Mesendoderm (in vitro differentiated cells): Measurements from ENCODE around the gene LCMT1. TPM values are rescaled to one million over a fixed set of nuclear protein-coding genes. Genes with fewer than 3 reads are reported as not detected.
"Not testable (repeated sequence)": the region's sequence is repeated elsewhere in the genome, so short reads cannot be mapped to it uniquely, and the experiment has no call there.

ENCODE experiments used
- DNase-seq: peaks from one replicate; pipeline ENCODE4 v3.0.0; 2013
- H2AK5ac ChIP-seq: 2 replicates; pipeline ENCODE4 v1.6.1; 2013; ENCODE audit warnings: low read length, inconsistent platforms
- H2BK120ac ChIP-seq: 2 replicates; pipeline ENCODE4 v1.6.1; 2013; ENCODE audit warnings: low read depth, mild to moderate bottlenecking, low read length, moderate library complexity, mixed read lengths
- H2BK15ac ChIP-seq: replicated peaks from 2 replicates; pipeline ENCODE4 v1.6.1; 2013; ENCODE audit warnings: low read depth, mild to moderate bottlenecking, moderate library complexity
- H2BK5ac ChIP-seq: 2 replicates; pipeline ENCODE4 v1.6.1; 2013; ENCODE audit warnings: low read length, inconsistent platforms
- H3K18ac ChIP-seq: 2 replicates; pipeline ENCODE4 v1.6.1; 2013; ENCODE audit warnings: mild to moderate bottlenecking, low read length, mixed read lengths
- H3K23ac ChIP-seq: one replicate; pipeline ENCODE4 v1.6.1; 2013; ENCODE audit warnings: low read length
- H3K27ac ChIP-seq: 2 replicates; pipeline ENCODE4 v1.5.1; 2013; ENCODE audit warnings: low read depth, mild to moderate bottlenecking, inconsistent platforms, low read length, moderate library complexity
- H3K27me3 ChIP-seq: 2 replicates; pipeline ENCODE4 v1.6.1; 2013; ENCODE audit warnings: low read length, control low read depth, mild to moderate bottlenecking, inconsistent platforms; ENCODE audit not compliant: insufficient read depth, poor library complexity
- H3K36me3 ChIP-seq: 2 replicates; pipeline ENCODE4 v1.6.1; 2013; ENCODE audit warnings: low read length, inconsistent platforms; ENCODE audit not compliant: control insufficient read depth, insufficient read depth
- H3K4ac ChIP-seq: one replicate; pipeline ENCODE4 v1.6.1; 2013; ENCODE audit warnings: low read depth, mild to moderate bottlenecking, low read length, moderate library complexity
- H3K4me1 ChIP-seq: 2 replicates; pipeline ENCODE4 v1.6.1; 2013; ENCODE audit warnings: low read depth, low read length, inconsistent platforms; ENCODE audit not compliant: control insufficient read depth
- H3K4me2 ChIP-seq: 2 replicates; pipeline ENCODE4 v1.6.1; 2013; ENCODE audit warnings: low read length
- H3K4me3 ChIP-seq: 2 replicates; pipeline ENCODE4 v1.5.1; 2013; ENCODE audit warnings: mild to moderate bottlenecking, low read length
- H3K56ac ChIP-seq: one replicate; pipeline ENCODE4 v1.6.1; 2013; ENCODE audit warnings: low read length
- H3K79me1 ChIP-seq: 2 replicates; pipeline ENCODE4 v1.6.1; 2013; ENCODE audit warnings: low read length, inconsistent platforms
- H3K79me2 ChIP-seq: 2 replicates; pipeline ENCODE4 v1.6.1; 2013; ENCODE audit warnings: mild to moderate bottlenecking, low read length; ENCODE audit not compliant: control insufficient read depth, insufficient read depth
- H3K9ac ChIP-seq: 2 replicates; pipeline ENCODE4 v1.6.1; 2013; ENCODE audit warnings: low read length, inconsistent platforms
- H4K5ac ChIP-seq: one replicate; pipeline ENCODE4 v1.6.1; 2013; ENCODE audit warnings: low read length
- H4K8ac ChIP-seq: one replicate; pipeline ENCODE4 v1.6.1; 2013; ENCODE audit warnings: low read depth, mild to moderate bottlenecking, control low read depth, low read length, moderate library complexity
- WGBS: extraction: QIAGEN DNeasy Blood & Tissue Kit; methylation state at CpG from one replicate; pipeline ENCODE4 v1.1.7; 2013; ENCODE audit warnings: low lambda C conversion rate, missing lambda C conversion rate; ENCODE audit not compliant: insufficient coverage; ENCODE audit errors: extremely low coverage; 5-methylcytosine and 5-hydroxymethylcytosine counted together
- polyA plus RNA-seq, 2 experiments: library from polyadenylated mRNA; stranded (reverse); fragments of 200-250 nt; gene quantifications; one replicate each; pipeline ENCODE4 v1.2.3, GENCODE V29; 2013

The LCMT1 gene
- polyA plus RNA-seq (2013, experiment 1 of 2): 55.7 TPM
- polyA plus RNA-seq (2013, experiment 2 of 2): 55.1 TPM

GRCh38 chr16:25111403-25112166 is at the start of gene LCMT1:
TSS of gene LCMT1 (plus strand) at chr16:25111742. CDS start at chr16:25111884, 142 bp downstream.
- H3K4ac ChIP-seq: no peak within 1 kb of the TSS
- peak within 1 kb of the TSS; percentile 37 for H2AK5ac ChIP-seq
- no peak within 1 kb of the TSS for H2BK15ac ChIP-seq
- H3K56ac ChIP-seq: peak within 1 kb of the TSS; percentile 100
- peak within 1 kb of the TSS; percentile 99 for H3K4me2 ChIP-seq
- peak within 1 kb of the TSS; percentile 20 for H3K23ac ChIP-seq
- H3K79me2 ChIP-seq: peaks cover 30% of the 10 kb centered on the region
- peak within 1 kb of the TSS; percentile 95 for H3K4me3 ChIP-seq
- H3K4me1 ChIP-seq: peaks cover 5% of the 10 kb centered on the region
- peak within 1 kb of the TSS; percentile 62 for H3K27ac ChIP-seq
- no peaks in the 10 kb centered on the region for H3K36me3 ChIP-seq
- H3K18ac ChIP-seq: no peak within 1 kb of the TSS
- WGBS: no CpG with 5 or more reads among the region's 55 CpGs
- H4K8ac ChIP-seq: no peak within 1 kb of the TSS
- peak; percentile 100 for DNase-seq
- no peaks in the 10 kb centered on the region for H3K27me3 ChIP-seq
- no peak within 1 kb of the TSS for H2BK5ac ChIP-seq
- H4K5ac ChIP-seq: no peak within 1 kb of the TSS
- H3K79me1 ChIP-seq: peaks cover 21% of the 10 kb centered on the region
- H3K9ac ChIP-seq: peak within 1 kb of the TSS; percentile 91
- H2BK120ac ChIP-seq: no peak within 1 kb of the TSS

- Histone ChIP-seq H3K79me2 (no peaks in the 10 kb centered on the region), H3K56ac (no peak overlapping the region), H3K4me2 (no peak overlapping the region), H3K4me1 (no peaks in the 10 kb centered on the region), H3K23ac (no peak overlapping the region), H3K79me1 (no peaks in the 10 kb centered on the region), H2BK5ac (no peak overlapping the region), H3K36me3 (no peaks in the 10 kb centered on the region), H3K27ac (no peak overlapping the region), H2BK15ac (no peak overlapping the region), H2BK120ac (no peak overlapping the region), H3K27me3 (no peaks in the 10 kb centered on the region), H4K8ac (no peak overlapping the region), H2AK5ac (no peak overlapping the region), H3K9ac (no peak overlapping the region), H3K4me3 (no peak overlapping the region), H3K4ac (no peak overlapping the region), H4K5ac (no peak overlapping the region), H3K18ac (no peak overlapping the region)
- no peak for DNase-seq
- WGBS: no CpG with 5 or more reads among the region's 3 CpGs
Observed at GRCh38 chr16:25063102-25063501, 48.4 kb upstream of the LCMT1 start.

GRCh38 chr16:25063865-25064264 is 47.7 kb upstream of the LCMT1 start:
- H3K4me3 ChIP-seq: no peak overlapping the region
- no peak overlapping the region for H2BK5ac ChIP-seq
- H3K27ac ChIP-seq: no peak overlapping the region
- WGBS: no CpG with 5 or more reads among the region's 6 CpGs
- H3K9ac ChIP-seq: no peak overlapping the region
- H3K36me3 ChIP-seq: no peaks in the 10 kb centered on the region
- no peak overlapping the region for H4K5ac ChIP-seq
- no peaks in the 10 kb centered on the region for H3K4me1 ChIP-seq
- no peaks in the 10 kb centered on the region for H3K27me3 ChIP-seq
- H2AK5ac ChIP-seq: no peak overlapping the region
- DNase-seq: no peak
- H3K4me2 ChIP-seq: no peak overlapping the region
- no peak overlapping the region for H3K4ac ChIP-seq
- H3K18ac ChIP-seq: no peak overlapping the region
- H3K23ac ChIP-seq: no peak overlapping the region
- H2BK120ac ChIP-seq: no peak overlapping the region
- H3K79me1 ChIP-seq: no peaks in the 10 kb centered on the region
- H2BK15ac ChIP-seq: no peak overlapping the region
- no peak overlapping the region for H3K56ac ChIP-seq
- no peak overlapping the region for H4K8ac ChIP-seq
- no peaks in the 10 kb centered on the region for H3K79me2 ChIP-seq

GRCh38 chr16:25064281-25064680 is 47.3 kb upstream of the LCMT1 start:
- H2BK5ac ChIP-seq, H4K8ac ChIP-seq, H3K23ac ChIP-seq, H3K9ac ChIP-seq, H3K27ac ChIP-seq, H4K5ac ChIP-seq, H3K79me1 ChIP-seq, H3K27me3 ChIP-seq, H3K56ac ChIP-seq, H3K4ac ChIP-seq, H3K4me2 ChIP-seq, H3K4me3 ChIP-seq, H3K79me2 ChIP-seq, H3K4me1 ChIP-seq, H3K18ac ChIP-seq, H2AK5ac ChIP-seq, H2BK15ac ChIP-seq, DNase-seq, H3K36me3 ChIP-seq, H2BK120ac ChIP-seq: not testable (repeated sequence)
- no CpG with 5 or more reads among the region's 1 CpG for WGBS

- Histone ChIP-seq H3K79me1 (no peaks in the 10 kb centered on the region), H3K23ac (no peak overlapping the region), H3K4me2 (no peak overlapping the region), H4K8ac (no peak overlapping the region), H3K9ac (no peak overlapping the region), H3K36me3 (no peaks in the 10 kb centered on the region), H2BK5ac (no peak overlapping the region), H2BK15ac (no peak overlapping the region), H3K27ac (no peak overlapping the region), H2AK5ac (no peak overlapping the region), H3K79me2 (no peaks in the 10 kb centered on the region), H4K5ac (no peak overlapping the region), H3K18ac (no peak overlapping the region), H3K27me3 (no peaks in the 10 kb centered on the region), H3K4ac (no peak overlapping the region), H3K4me3 (no peak overlapping the region), H2BK120ac (no peak overlapping the region), H3K4me1 (no peaks in the 10 kb centered on the region), H3K56ac (no peak overlapping the region)
- DNase-seq: no peak
- WGBS: no CpG with 5 or more reads among the region's 6 CpGs
Observed at GRCh38 chr16:25064937-25065336, 46.6 kb upstream of the LCMT1 start.

- Histone ChIP-seq H3K9ac (no peak overlapping the region), H3K56ac (no peak overlapping the region), H3K4me3 (no peak overlapping the region), H3K4me1 (no peaks in the 10 kb centered on the region), H4K5ac (no peak overlapping the region), H4K8ac (no peak overlapping the region), H3K27ac (no peak overlapping the region), H3K79me2 (no peaks in the 10 kb centered on the region), H2AK5ac (no peak overlapping the region), H2BK5ac (no peak overlapping the region), H3K79me1 (no peaks in the 10 kb centered on the region), H3K27me3 (no peaks in the 10 kb centered on the region), H3K36me3 (no peaks in the 10 kb centered on the region), H2BK120ac (no peak overlapping the region), H3K4me2 (no peak overlapping the region), H2BK15ac (no peak overlapping the region), H3K18ac (no peak overlapping the region), H3K23ac (no peak overlapping the region), H3K4ac (no peak overlapping the region)
- peak; percentile 59 for DNase-seq
- no CpG with 5 or more reads among the region's 8 CpGs for WGBS
Observed at GRCh38 chr16:25065899-25066298, 45.6 kb upstream of the LCMT1 start.
